NCI-H1092 treated with DMSO at 0.1 percent for 48 hours (cell line): ENCODE measurements around the gene UQCR10.
"Not testable (repeated sequence)": the region's sequence is repeated elsewhere in the genome, so short reads cannot be mapped to it uniquely, and the experiment has no call there.

Experiments used
- DNase-seq: peaks from one replicate; lab custom pipeline; 2025; lab: John Stamatoyannopoulos, UW

Gene UQCR10

DNA sequence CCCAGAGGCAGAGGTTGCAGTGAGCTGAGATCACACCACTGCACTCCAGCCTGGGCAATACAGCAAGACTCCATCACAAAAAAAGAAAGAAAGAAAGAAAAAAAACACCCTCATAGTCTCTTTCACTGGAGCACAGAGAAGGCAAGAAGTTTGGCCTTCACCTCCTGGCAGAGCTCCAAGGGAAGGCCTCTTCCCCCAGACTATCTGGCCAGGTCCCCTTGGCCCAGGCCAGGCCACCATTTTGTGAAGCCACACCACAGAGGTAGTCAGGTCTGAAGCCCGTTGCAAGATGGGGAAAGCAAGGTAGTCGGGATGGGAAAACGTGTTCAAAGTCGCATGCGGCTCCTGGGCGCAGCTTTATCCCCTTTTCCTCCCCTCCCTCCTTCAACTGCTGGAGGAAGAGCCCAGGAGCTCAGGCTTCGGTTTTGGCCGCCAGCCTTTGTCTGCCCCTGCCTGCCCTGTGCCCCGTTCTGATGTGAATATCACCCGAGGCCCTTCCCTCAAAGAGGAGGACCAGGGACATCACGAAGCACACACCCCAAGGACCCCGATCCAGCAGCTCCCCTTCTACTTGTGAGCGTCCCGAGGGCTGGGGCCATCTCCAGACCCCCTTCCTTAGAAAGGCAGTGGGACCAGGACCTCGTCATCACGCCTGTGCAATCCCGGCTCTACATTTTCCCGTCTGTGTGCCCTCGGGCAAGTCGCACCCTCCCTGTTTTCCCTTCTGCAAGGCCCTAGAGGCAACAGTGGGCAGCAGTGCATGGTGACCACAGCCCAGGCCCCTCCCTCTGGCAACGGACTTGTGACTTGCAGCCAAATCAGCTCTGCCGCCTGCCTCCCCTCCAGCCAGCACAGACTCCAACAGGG lies 29.7 kb upstream of the UQCR10 start:
- DNase-seq, result no peak

GRCh38 chr22:29738118-29738815 lies 28.9 kb upstream of the UQCR10 start:
- DNase-seq, result no peak

DNA sequence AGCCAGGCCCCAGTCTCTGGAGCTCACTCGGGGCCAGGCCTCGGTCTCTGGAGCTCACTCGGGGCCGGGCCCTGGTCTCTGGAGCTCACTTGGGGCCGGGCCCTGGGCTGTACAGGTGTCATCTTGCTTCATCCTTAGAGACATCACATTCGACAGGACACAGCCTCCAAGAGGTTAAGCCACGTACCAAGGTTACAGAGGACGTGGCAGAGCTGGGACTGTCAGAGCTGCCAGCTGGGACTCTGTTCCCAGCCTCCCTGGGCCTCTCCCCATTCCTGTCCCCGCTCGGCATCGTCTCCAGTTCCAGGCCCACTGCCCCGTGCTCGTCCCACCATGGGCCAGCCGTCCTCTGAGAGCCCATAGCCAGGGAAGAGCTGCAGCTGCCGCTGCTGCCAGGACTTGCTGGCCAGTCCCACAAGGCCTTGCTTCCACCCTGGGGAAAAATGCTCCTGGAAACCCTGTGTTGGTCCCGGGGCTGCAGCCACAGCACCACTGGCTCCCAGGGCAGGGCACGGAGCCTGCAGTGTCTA lies 27.8 kb upstream of the UQCR10 start:
- DNase-seq, result no peak

GRCh38 chr22:29740216-29740615 lies 27.0 kb upstream of the UQCR10 start:
- no peak for DNase-seq

- DNase-seq, result no peak
Observed at GRCh38 chr22:29741926-29742325, 25.2 kb upstream of the UQCR10 start.

DNA sequence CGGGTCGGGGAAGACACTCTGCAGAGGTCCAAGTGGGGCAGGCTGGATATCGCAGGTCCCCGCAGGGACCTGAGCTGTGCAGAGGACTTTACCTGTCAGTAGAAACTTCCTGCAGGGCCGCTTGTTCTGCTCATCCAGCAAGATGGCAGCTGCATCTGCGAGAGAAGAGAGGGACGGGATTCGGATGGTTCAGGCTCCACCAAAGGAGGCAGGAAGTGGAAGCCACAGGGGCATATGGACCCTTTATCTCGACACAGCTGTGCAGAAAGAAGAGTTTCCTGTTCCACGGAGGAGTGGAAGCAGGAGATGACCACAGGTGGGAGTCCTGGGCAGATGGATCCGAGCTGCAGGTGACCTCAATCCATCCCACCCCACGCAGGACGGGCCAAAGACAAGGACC lies 24.8 kb upstream of the UQCR10 start:
- no peak for DNase-seq

- DNase-seq, result peak; percentile 85
Observed at GRCh38 chr22:29744902-29745301, 22.3 kb upstream of the UQCR10 start.

GRCh38 chr22:29747832-29748231 lies 19.3 kb upstream of the UQCR10 start:
- DNase-seq, result no peak

- no peak for DNase-seq
Observed at GRCh38 chr22:29748248-29748893, 18.8 kb upstream of the UQCR10 start.

GRCh38 chr22:29750029-29750428 lies 17.1 kb upstream of the UQCR10 start:
- no peak for DNase-seq

GRCh38 chr22:29750559-29751538 lies 16.3 kb upstream of the UQCR10 start:
- no peak for DNase-seq

- no peak for DNase-seq
Observed at GRCh38 chr22:29751669-29752068, 15.5 kb upstream of the UQCR10 start.

GRCh38 chr22:29753808-29754657 lies 13.1 kb upstream of the UQCR10 start:
- no peak for DNase-seq

DNA sequence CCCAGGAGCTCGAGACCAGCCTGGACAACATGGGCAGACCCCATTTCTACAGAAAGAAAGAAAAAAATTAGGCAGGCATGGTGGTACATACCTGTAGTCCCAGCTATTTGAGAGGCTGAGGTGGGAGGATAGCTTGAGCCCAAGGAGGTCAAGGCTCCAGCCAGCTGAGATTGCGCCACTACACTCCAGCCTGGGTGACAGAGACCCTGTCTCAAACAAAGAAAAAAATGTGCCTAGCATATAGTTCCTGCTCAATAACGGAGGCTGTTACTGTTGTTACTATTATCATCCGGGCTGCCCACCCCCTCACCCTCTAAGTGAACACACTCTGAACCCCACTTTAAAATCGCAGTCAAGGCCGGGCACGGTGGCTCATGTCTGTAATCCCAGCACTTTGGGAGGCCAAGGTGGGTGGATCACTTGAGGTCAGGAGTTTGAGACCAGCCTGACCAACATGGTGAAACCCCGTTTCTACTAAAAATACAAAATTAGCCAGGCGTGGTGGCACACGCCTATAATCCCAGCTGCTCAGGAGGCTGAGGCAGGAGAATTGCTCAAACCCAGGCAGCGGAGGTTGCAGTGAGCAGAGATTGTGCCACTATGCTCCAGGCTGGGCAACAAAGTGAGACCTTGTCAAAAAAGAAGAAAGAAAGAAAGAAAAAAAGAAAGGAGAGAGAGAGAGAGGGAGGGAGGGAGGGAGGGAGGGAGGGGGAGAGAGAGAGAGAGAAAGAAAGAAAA lies 12.3 kb upstream of the UQCR10 start:
- DNase-seq, result not testable (repeated sequence)

GRCh38 chr22:29755889-29756288 lies 11.3 kb upstream of the UQCR10 start:
- DNase-seq, result no peak

DNA sequence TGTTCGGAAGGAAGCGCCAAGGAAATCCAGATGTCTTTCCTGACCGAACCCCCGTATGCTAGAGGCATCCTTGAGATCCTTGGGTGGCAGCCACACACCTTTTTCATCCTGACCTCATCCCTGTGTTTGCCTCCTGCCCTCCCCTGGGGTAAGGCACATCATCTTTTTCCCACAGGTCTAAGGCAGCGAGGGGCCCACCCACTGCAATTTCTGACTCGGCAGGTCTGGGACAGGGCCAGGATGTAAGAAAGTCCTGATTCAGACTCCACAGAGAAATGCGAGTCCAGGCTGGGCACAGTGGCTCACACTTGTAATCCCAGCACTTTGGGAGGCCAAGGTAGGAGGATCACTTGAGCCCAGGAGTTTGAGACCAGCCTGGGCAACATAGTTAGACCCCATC lies 10.8 kb upstream of the UQCR10 start:
- DNase-seq, result no peak

- DNase-seq, result no peak
Observed at GRCh38 chr22:29757096-29757495, 10.1 kb upstream of the UQCR10 start.

- no peak for DNase-seq
Observed at GRCh38 chr22:29758068-29758622, 9.0 kb upstream of the UQCR10 start.

DNA sequence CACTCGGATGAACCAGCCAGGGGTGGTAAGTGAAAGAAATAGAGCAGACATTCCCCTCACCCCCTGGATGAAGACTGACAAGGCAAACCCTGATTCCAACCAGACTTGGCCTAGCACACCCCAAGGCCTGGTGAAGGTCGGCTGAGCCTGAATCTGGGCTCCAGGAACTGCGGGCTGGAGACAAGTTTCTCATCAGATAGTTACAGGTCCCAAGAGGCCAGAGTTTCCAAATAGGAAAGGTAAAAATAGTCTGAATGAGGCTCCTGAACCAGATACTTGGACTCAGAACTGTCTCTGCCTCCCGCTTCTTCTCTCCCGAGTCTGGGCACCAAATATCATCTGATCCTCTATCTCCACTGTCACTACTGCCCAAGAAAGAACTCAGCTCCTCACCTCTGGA lies 8.2 kb upstream of the UQCR10 start:
- no peak for DNase-seq
